CD4-positive, alpha-beta memory T cell (primary cell): ENCODE results near the gene SEMA3B. TPM values are rescaled to one million over a fixed set of nuclear protein-coding genes. Genes with fewer than 3 reads are reported as not detected.

Source experiments
- CTCF ChIA-PET: fragments of 350-600 bp; sonication (Branson Sonifier 250); formaldehyde crosslinking; loops from one replicate; lab custom pipeline; 2021; ENCODE audit warnings: inconsistent platforms; ENCODE audit not compliant: partially characterized antibody; lab: Charles Lee
- POLR2A ChIA-PET: fragments of 350-600 bp; sonication (Branson Sonifier 250); formaldehyde crosslinking; loops from one replicate; lab custom pipeline; 2021; ENCODE audit not compliant: partially characterized antibody; lab: Charles Lee
- DNase-seq, 5 donors: peaks; one replicate each; pipeline versions ENCODE4 v3.0.0 to v3.0.0-alpha.2; 2020 to 2022; ENCODE audit warnings: mixed read lengths in 1 of 5
- H3K27ac ChIP-seq: one replicate; pipeline ENCODE4 v1.7.0; 2013; ENCODE audit warnings: low read depth, low read length
- H3K27me3 ChIP-seq: 2 replicates; pipeline ENCODE4 v1.7.0; 2013; ENCODE audit warnings: mild to moderate bottlenecking, low read length, moderate library complexity; ENCODE audit not compliant: insufficient read depth
- H3K36me3 ChIP-seq: 2 replicates; pipeline ENCODE4 v1.7.0; 2013; ENCODE audit warnings: mild to moderate bottlenecking, low read length, moderate library complexity; ENCODE audit not compliant: insufficient read depth
- H3K4me1 ChIP-seq: 2 replicates; pipeline ENCODE4 v1.7.0; 2013; ENCODE audit warnings: mild to moderate bottlenecking, low read length, moderate library complexity; ENCODE audit not compliant: insufficient read depth
- H3K4me3 ChIP-seq, 2 donors: one replicate each; pipeline ENCODE4 v1.7.0; 2013; ENCODE audit warnings: low read length in 2 of 2, mild to moderate bottlenecking in 1 of 2
- H3K9me3 ChIP-seq, 2 donors: one replicate each; pipeline ENCODE4 v1.7.0; 2013; ENCODE audit warnings: low read length in 2 of 2, control low read depth in 1 of 2; ENCODE audit not compliant: control insufficient read depth in 1 of 2
- H3K27ac Mint-ChIP-seq, 7 donors: one replicate each; pipeline ENCODE4 v1.8.0; 2020 to 2021; ENCODE audit warnings: mixed read lengths in 7 of 7, mild to moderate bottlenecking in 6 of 7, inconsistent platforms in 3 of 7, moderate library complexity in 3 of 7
- H3K27me3 Mint-ChIP-seq, 2 donors: one replicate each; pipeline ENCODE4 v1.8.0; 2020 to 2021; ENCODE audit warnings: mixed read lengths in 2 of 2
- H3K36me3 Mint-ChIP-seq, 2 donors: one replicate each; pipeline ENCODE4 v1.8.0; 2020 to 2021; ENCODE audit warnings: mixed read lengths in 2 of 2, inconsistent platforms in 1 of 2, mild to moderate bottlenecking in 1 of 2
- H3K4me1 Mint-ChIP-seq, 4 donors: one replicate each; pipeline ENCODE4 v1.8.0; 2020 to 2021; ENCODE audit warnings: mixed read lengths in 4 of 4, mild to moderate bottlenecking in 1 of 4
- H3K4me3 Mint-ChIP-seq, 8 donors: one replicate each; pipeline ENCODE4 v1.8.0; 2020 to 2021; ENCODE audit warnings: mixed read lengths in 8 of 8, mild to moderate bottlenecking in 7 of 8, moderate library complexity in 6 of 8, inconsistent platforms in 3 of 8
- H3K9me3 Mint-ChIP-seq, 8 donors: one replicate each; pipeline ENCODE4 v1.8.0; 2020 to 2021; ENCODE audit warnings: mixed read lengths in 8 of 8, mild to moderate bottlenecking in 5 of 8, inconsistent platforms in 3 of 8, moderate library complexity in 1 of 8
- intact Hi-C: fragments of 100-400 bp; cut with micrococcal nuclease; formaldehyde crosslinking; loops from one replicate; pipeline ENCODE4 v1.15.1; 2023
- polyA plus RNA-seq, 2 donors: library from polyadenylated mRNA; unstranded; fragments of 300-500 nt; fragmentation: Illumina TruSeq; gene quantifications; one replicate each; pipeline ENCODE4 v1.2.3, GENCODE V29; 2021
- total RNA-seq, 2 experiments: library from RNA; stranded (reverse); gene quantifications; one replicate each; pipeline ENCODE4 v1.2.3, GENCODE V29; 2021

The SEMA3B gene
- total and polyA plus RNA-seq, 4 experiments from 2014 or later: 0.50 to 0.87 TPM; not detected in 2

- Mint-ChIP-seq H3K9me3 (no peaks in the 10 kb centered on the region), H3K4me3 (peak overlapping the region; percentile 74 to 92 (median 86)), H3K36me3 (peaks cover 0 to 2% of the 10 kb centered on the region in 2 donors), H3K4me1 (peaks cover 22 to 52% (median 37%) of the 10 kb centered on the region in 4 donors), H3K27me3 (no peaks in the 10 kb centered on the region), H3K27ac (peak overlapping the region; percentile 79 to 99 (median 94))
- H3K4me1 ChIP-seq: peaks cover 41% of the 10 kb centered on the region
- peak overlapping the region in 1 of 2 donors; percentile 7 for H3K4me3 ChIP-seq
- H3K9me3 ChIP-seq: no peaks in the 10 kb centered on the region
- intact Hi-C loops: loop anchor here (1.0 to 5.0 kb wide), 2 partner anchors 12 to 844 kb away; partner anchors contain the start of genes DAG1 and TUSC2
- CTCF ChIA-PET: interaction anchor here (1.0 to 4.4 kb wide), 4 partner anchors 9 to 24 kb away, joined by 3 to 21 read pairs (median 4); partner anchors contain the start of genes HYAL3, NAA80 and RASSF1
- H3K36me3 ChIP-seq: no peaks in the 10 kb centered on the region
- H3K27ac ChIP-seq: peak overlapping the region; percentile 49
- H3K27me3 ChIP-seq: no peaks in the 10 kb centered on the region
- POLR2A ChIA-PET: interaction anchor here (1.0 to 14.4 kb wide), 7 partner anchors 12 to 81 kb away, joined by 4 to 144 read pairs (median 8); partner anchors contain the start of genes CYB561D2, GNAI2, HYAL3 and NAA80
- DNase-seq: peak; percentile 62 to 92 (median 72)
Measured at GRCh38 chr3:50316657-50317242, 47.8 kb downstream of the SEMA3B start.

- peaks cover 46% of the 10 kb centered on the region for H3K4me1 ChIP-seq
- H3K4me3 ChIP-seq: no peak overlapping the region
- peak in 1 of 5 donors; percentile 17 for DNase-seq
- H3K27me3 Mint-ChIP-seq: no peaks in the 10 kb centered on the region
- H3K27ac Mint-ChIP-seq: peak overlapping the region; percentile 79 to 99 (median 94)
- H3K27ac ChIP-seq: peak overlapping the region; percentile 49
- POLR2A ChIA-PET: interaction anchor here (1.0 to 14.4 kb wide), 7 partner anchors 12 to 81 kb away, joined by 4 to 144 read pairs (median 8); partner anchors contain the start of genes CYB561D2, GNAI2, HYAL3 and NAA80
- intact Hi-C loops: loop anchor here (5.0 kb wide), 1 partner anchor 845 kb away; the partner anchor contains the start of gene DAG1
- H3K4me1 Mint-ChIP-seq: peaks cover 22 to 52% (median 38%) of the 10 kb centered on the region in 4 donors
- no peaks in the 10 kb centered on the region for H3K9me3 Mint-ChIP-seq
- peaks cover 0 to 2% of the 10 kb centered on the region in 2 donors for H3K36me3 Mint-ChIP-seq
- no peaks in the 10 kb centered on the region for H3K27me3 ChIP-seq
- H3K9me3 ChIP-seq: no peaks in the 10 kb centered on the region
- CTCF ChIA-PET: interaction anchor here (0.9 to 1.2 kb wide), 4 partner anchors 10 to 29 kb away, joined by 3 to 5 read pairs (median 4); partner anchors contain the start of genes HYAL3, NAA80 and RASSF1
- peak overlapping the region in 4 of 8 donors; percentile 76 to 92 (median 88) for H3K4me3 Mint-ChIP-seq
- no peaks in the 10 kb centered on the region for H3K36me3 ChIP-seq
Measured at GRCh38 chr3:50317300-50317699, 48.4 kb downstream of the SEMA3B start.

- ChIA-PET CTCF (interaction anchor here (0.6 to 2.4 kb wide), 6 partner anchors 11 to 900 kb away, joined by 3 to 5 read pairs (median 4); no protein-coding TSS in a partner anchor), POLR2A (interaction anchor here (1.2 to 14.4 kb wide), 6 partner anchors 11 to 47 kb away, joined by 4 to 144 read pairs (median 18); partner anchors contain the start of genes CYB561D2, HYAL3, IFRD2 and NAA80)
Measured at GRCh38 chr3:50318163-50318562, 49.2 kb downstream of the SEMA3B start.

GRCh38 chr3:50318615-50319014 is 49.7 kb downstream of the SEMA3B start:
- POLR2A ChIA-PET: interaction anchor here (2.9 to 14.4 kb wide), 4 partner anchors 11 to 26 kb away, joined by 10 to 144 read pairs (median 60); partner anchors contain the start of genes HYAL3, IFRD2, NAA80 and TUSC2
- Mint-ChIP-seq H3K27ac (peak overlapping the region in 3 of 7 donors; percentile 64 to 72 (median 70)), H3K4me1 (peaks cover 23 to 56% (median 39%) of the 10 kb centered on the region in 4 donors), H3K27me3 (no peaks in the 10 kb centered on the region), H3K4me3 (peak overlapping the region in 3 of 8 donors; percentile 43 to 46 (median 46)), H3K9me3 (no peaks in the 10 kb centered on the region), H3K36me3 (peaks cover 0 to 2% of the 10 kb centered on the region in 2 donors)
- no peaks in the 10 kb centered on the region for H3K27me3 ChIP-seq
- CTCF ChIA-PET: interaction anchor here (0.6 to 2.4 kb wide), 5 partner anchors 9 to 900 kb away, joined by 3 to 5 read pairs (median 4); partner anchors contain the start of gene TUSC2
- H3K36me3 ChIP-seq: no peaks in the 10 kb centered on the region
- DNase-seq: peak in 1 of 5 donors; percentile 24
- no peak overlapping the region for H3K4me3 ChIP-seq
- H3K9me3 ChIP-seq: no peaks in the 10 kb centered on the region
- H3K4me1 ChIP-seq: peaks cover 49% of the 10 kb centered on the region
- no peak overlapping the region for H3K27ac ChIP-seq
- intact Hi-C loops: loop anchor here (5.0 kb wide), 1 partner anchor 846 kb away; the partner anchor contains the start of gene DAG1

More at GRCh38 chr3:50318163-50318562, 49.2 kb downstream of the SEMA3B start:
- peaks cover 0 to 2% of the 10 kb centered on the region in 2 donors for H3K36me3 Mint-ChIP-seq
- Histone ChIP-seq H3K9me3 (no peaks in the 10 kb centered on the region), H3K4me1 (peaks cover 49% of the 10 kb centered on the region), H3K4me3 (no peak overlapping the region), H3K27ac (no peak overlapping the region), H3K36me3 (no peaks in the 10 kb centered on the region), H3K27me3 (no peaks in the 10 kb centered on the region)
- H3K4me3 Mint-ChIP-seq: peak overlapping the region in 1 of 8 donors; percentile 54
- peaks cover 23 to 54% (median 39%) of the 10 kb centered on the region in 4 donors for H3K4me1 Mint-ChIP-seq
- intact Hi-C loops: loop anchor here (5.0 kb wide), 1 partner anchor 846 kb away; the partner anchor contains the start of gene DAG1
- peak overlapping the region in 2 of 7 donors; percentile 64 to 70 for H3K27ac Mint-ChIP-seq
- no peaks in the 10 kb centered on the region for H3K9me3 Mint-ChIP-seq
- no peaks in the 10 kb centered on the region for H3K27me3 Mint-ChIP-seq
- peak in 1 of 5 donors; percentile 29 for DNase-seq

GRCh38 chr3:50319181-50319893 is 50.4 kb downstream of the SEMA3B start:
- peaks cover 0 to 2% of the 10 kb centered on the region in 2 donors for H3K36me3 Mint-ChIP-seq
- H3K9me3 ChIP-seq: no peaks in the 10 kb centered on the region
- ChIA-PET CTCF (interaction anchor here (0.6 to 2.4 kb wide), 4 partner anchors 8 to 125 kb away, joined by 3 to 5 read pairs (median 3); partner anchors contain the start of gene TUSC2), POLR2A (interaction anchor here (2.9 to 14.4 kb wide), 4 partner anchors 10 to 27 kb away, joined by 10 to 144 read pairs (median 60); partner anchors contain the start of genes HYAL3, IFRD2, NAA80 and TUSC2)
- H3K36me3 ChIP-seq: no peaks in the 10 kb centered on the region
- H3K9me3 Mint-ChIP-seq: no peaks in the 10 kb centered on the region
- peaks cover 49% of the 10 kb centered on the region for H3K4me1 ChIP-seq
- peak overlapping the region in 3 of 7 donors; percentile 22 to 81 (median 72) for H3K27ac Mint-ChIP-seq
- intact Hi-C loops: loop anchor here (5.0 kb wide), 1 partner anchor 847 kb away; the partner anchor contains the start of gene DAG1
- no peaks in the 10 kb centered on the region for H3K27me3 Mint-ChIP-seq
- H3K27ac ChIP-seq: no peak overlapping the region
- peak overlapping the region in 7 of 8 donors; percentile 29 to 80 (median 48) for H3K4me3 Mint-ChIP-seq
- DNase-seq: peak in 1 of 5 donors; percentile 31
- H3K4me3 ChIP-seq: no peak overlapping the region
- H3K4me1 Mint-ChIP-seq: peaks cover 24 to 58% (median 39%) of the 10 kb centered on the region in 4 donors
- no peaks in the 10 kb centered on the region for H3K27me3 ChIP-seq
